DMS79 treated with DMSO at 0.1 percent for 48 hours (cell line): ENCODE measurements around the gene SRM.
A peak's percentile ranks its signal among the peaks of the same experiment; 100 is the strongest.

Experiments
- DNase-seq: peaks from one replicate; lab custom pipeline; 2025; lab: John Stamatoyannopoulos, UW

SRM gene

GRCh38 chr1:11013160-11013531 is 46.7 kb downstream of the SRM start:
- peak; percentile 58 for DNase-seq

- peak; percentile 97 for DNase-seq
Measured at GRCh38 chr1:11012260-11013159, 47.3 kb downstream of the SRM start, which contains the start of gene TARDBP. Gene TARDBP, plus strand, starts transcription at chr1:11012654. Its CDS starts 1,074 bp downstream, at chr1:11013728.
